ENCODE data around the gene ATP6V0A4.

Gene ATP6V0A4

DNA sequence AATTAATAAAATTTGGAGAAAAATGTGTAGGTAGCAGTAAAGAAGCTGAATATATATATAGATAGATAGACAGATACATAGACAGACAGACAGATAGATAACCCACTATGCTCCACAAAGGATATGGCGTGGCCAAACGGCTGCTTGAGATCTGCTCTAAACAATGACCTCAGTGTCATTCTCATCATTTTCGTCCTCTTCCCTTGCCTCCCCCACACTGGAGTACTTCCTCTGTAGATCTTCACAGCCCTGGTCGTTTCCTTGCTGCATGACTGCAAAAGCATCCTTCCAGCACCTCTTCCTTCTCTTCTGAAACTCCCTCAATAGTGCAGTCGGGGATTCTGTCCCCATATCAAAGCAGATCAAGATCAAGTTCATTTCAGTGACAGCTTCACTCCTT is 35.6 kb upstream of the ATP6V0A4 start:
- peaks cover 9 to 47% of the 10 kb centered on the region in 2 donors for H3K36me3 ChIP-seq (replicated peaks in 1 of 2; ENCODE audit: control insufficient read depth in 2 of 2, insufficient read depth in 2 of 2, low read length in 2 of 2)

DNA sequence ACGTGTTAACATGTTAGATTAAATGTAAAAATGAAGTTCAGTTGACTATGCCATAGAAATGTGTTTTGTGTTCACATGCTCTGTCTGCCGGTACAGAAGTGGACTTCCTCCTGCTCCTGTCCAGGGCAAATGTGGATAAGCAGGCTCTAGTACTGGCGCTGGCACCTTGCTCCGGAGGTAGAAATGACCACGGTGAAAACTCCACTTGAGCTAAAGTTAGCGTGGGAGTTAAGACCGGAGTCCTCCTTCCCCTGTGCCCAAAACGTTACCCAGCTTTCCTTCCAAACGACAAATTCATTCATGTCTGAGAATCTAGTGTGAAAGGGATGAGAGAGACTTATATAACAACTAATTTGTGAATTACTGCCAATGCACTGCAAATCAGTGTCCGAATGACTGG is 35.0 kb upstream of the ATP6V0A4 start:
- no peaks in the 10 kb centered on the region for H3K4me1 ChIP-seq (ENCODE audit: control insufficient read depth in 2 of 2, insufficient read depth in 1 of 2, low read depth in 1 of 2, low read length in 2 of 2)
- no peak overlapping the region for H2AFZ ChIP-seq (ENCODE audit: low read length)
- H3K4me2 ChIP-seq (ENCODE audit: insufficient read depth, low read length, poor library complexity, severe bottlenecking): no peak overlapping the region
- no peak overlapping the region for H4K8ac ChIP-seq (ENCODE audit: low read depth, low read length)
- H3K9ac ChIP-seq (ENCODE audit: low read depth, low read length, poor library complexity): no peak overlapping the region
- DNase-seq (ENCODE audit: low spot score): no peak
- H3K23ac ChIP-seq (ENCODE audit: low read depth, low read length, poor library complexity): no peak overlapping the region
- no peaks in the 10 kb centered on the region for H3K27me3 ChIP-seq (ENCODE audit: control insufficient read depth in 3 of 3, insufficient read depth in 3 of 3, low read depth in 1 of 3, low read length in 3 of 3)
- no peak overlapping the region for H3K18ac ChIP-seq (ENCODE audit: low read length)
- H3K27ac ChIP-seq (replicated peaks; ENCODE audit: low read length): no peak overlapping the region
- H2BK5ac ChIP-seq (ENCODE audit: low read length): no peak overlapping the region
- no peak overlapping the region for H3K4me3 ChIP-seq (ENCODE audit: low read length in 2 of 2)
- no peaks in the 10 kb centered on the region for H3K9me3 ChIP-seq (replicated peaks in 1 of 2; ENCODE audit: control insufficient read depth in 2 of 2, insufficient read depth in 1 of 2, low read depth in 1 of 2, low read length in 2 of 2)
- WGBS, 2 donors (ENCODE audit: extremely low coverage in 2 of 2, insufficient read length in 2 of 2, insufficient replicate concordance in 1 of 2): no CpG with 5 or more reads among the region's 10 CpGs
- no peak overlapping the region for H3K4ac ChIP-seq (ENCODE audit: low read length)
- H2BK12ac ChIP-seq (ENCODE audit: low read length): no peak overlapping the region
- no peak overlapping the region for H3K14ac ChIP-seq (ENCODE audit: low read length)
- H2AK5ac ChIP-seq (ENCODE audit: low read depth, low read length): no peak overlapping the region
- peaks cover 9 to 42% of the 10 kb centered on the region in 2 donors for H3K36me3 ChIP-seq (replicated peaks in 1 of 2; ENCODE audit: control insufficient read depth in 2 of 2, insufficient read depth in 2 of 2, low read length in 2 of 2)
- H3K79me1 ChIP-seq (ENCODE audit: low read depth, low read length): no peaks in the 10 kb centered on the region
- H2BK120ac ChIP-seq (ENCODE audit: low read depth, low read length): no peak overlapping the region
- H4K91ac ChIP-seq (ENCODE audit: low read depth, low read length, poor library complexity): no peak overlapping the region
- no peak overlapping the region for H2BK15ac ChIP-seq (ENCODE audit: low read length)

More for the DNA sequence above, 35.6 kb upstream of the ATP6V0A4 start:
- no peak for DNase-seq (ENCODE audit: low spot score)
- Histone ChIP-seq H4K8ac (ENCODE audit: low read depth, low read length) (no peak overlapping the region), H2BK5ac (ENCODE audit: low read length) (no peak overlapping the region), H3K27me3 (ENCODE audit: control insufficient read depth in 3 of 3, insufficient read depth in 3 of 3, low read depth in 1 of 3, low read length in 3 of 3) (no peaks in the 10 kb centered on the region), H2AK5ac (ENCODE audit: low read depth, low read length) (no peak overlapping the region), H3K4ac (ENCODE audit: low read length) (no peak overlapping the region), H3K9ac (ENCODE audit: low read depth, low read length, poor library complexity) (no peak overlapping the region), H2BK15ac (ENCODE audit: low read length) (no peak overlapping the region), H2BK12ac (ENCODE audit: low read length) (no peak overlapping the region), H3K23ac (ENCODE audit: low read depth, low read length, poor library complexity) (peak overlapping the region; percentile 5), H3K4me1 (ENCODE audit: control insufficient read depth in 2 of 2, insufficient read depth in 1 of 2, low read depth in 1 of 2, low read length in 2 of 2) (no peaks in the 10 kb centered on the region), H3K14ac (ENCODE audit: low read length) (no peak overlapping the region), H3K18ac (ENCODE audit: low read length) (no peak overlapping the region), H2BK120ac (ENCODE audit: low read depth, low read length) (no peak overlapping the region), H3K9me3 (replicated peaks in 1 of 2; ENCODE audit: control insufficient read depth in 2 of 2, insufficient read depth in 1 of 2, low read depth in 1 of 2, low read length in 2 of 2) (no peaks in the 10 kb centered on the region), H3K4me3 (ENCODE audit: low read length in 2 of 2) (no peak overlapping the region), H3K4me2 (ENCODE audit: insufficient read depth, low read length, poor library complexity, severe bottlenecking) (no peak overlapping the region), H2AFZ (ENCODE audit: low read length) (no peak overlapping the region), H3K27ac (replicated peaks; ENCODE audit: low read length) (no peak overlapping the region), H3K79me1 (ENCODE audit: low read depth, low read length) (no peaks in the 10 kb centered on the region), H4K91ac (ENCODE audit: low read depth, low read length, poor library complexity) (no peak overlapping the region)
- no CpG with 5 or more reads among the region's 5 CpGs for WGBS, 2 donors (ENCODE audit: extremely low coverage in 2 of 2, insufficient read length in 2 of 2, insufficient replicate concordance in 1 of 2)

DNA sequence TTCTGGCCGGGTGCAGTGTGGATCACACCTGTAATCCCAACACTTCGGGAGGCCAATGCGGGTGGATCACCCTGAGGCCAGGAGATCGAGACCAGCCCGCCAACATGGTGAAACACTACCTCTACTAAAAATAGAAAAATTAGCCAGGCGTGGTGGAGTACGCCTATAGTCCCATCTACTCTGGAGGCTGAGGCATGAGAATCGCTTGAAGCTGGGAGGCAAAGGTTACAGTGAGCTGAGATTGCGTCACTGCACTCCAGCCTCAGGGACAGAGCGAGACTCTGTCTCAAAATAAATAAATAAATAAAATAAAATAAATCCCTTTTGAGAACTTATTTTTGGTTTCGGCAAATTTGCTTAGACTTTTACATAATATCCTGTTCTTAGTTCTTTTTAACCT is 31.3 kb upstream of the ATP6V0A4 start:
- Histone ChIP-seq H4K8ac (ENCODE audit: low read depth, low read length) (no peak overlapping the region), H3K4me3 (ENCODE audit: low read length in 2 of 2) (no peak overlapping the region), H3K23ac (ENCODE audit: low read depth, low read length, poor library complexity) (no peak overlapping the region), H3K4ac (ENCODE audit: low read length) (no peak overlapping the region), H3K27ac (replicated peaks; ENCODE audit: low read length) (no peak overlapping the region), H3K4me1 (ENCODE audit: control insufficient read depth in 2 of 2, insufficient read depth in 1 of 2, low read depth in 1 of 2, low read length in 2 of 2) (no peaks in the 10 kb centered on the region), H3K79me1 (ENCODE audit: low read depth, low read length) (no peaks in the 10 kb centered on the region), H2BK120ac (ENCODE audit: low read depth, low read length) (no peak overlapping the region), H4K91ac (ENCODE audit: low read depth, low read length, poor library complexity) (no peak overlapping the region), H3K4me2 (ENCODE audit: insufficient read depth, low read length, poor library complexity, severe bottlenecking) (no peak overlapping the region), H2AFZ (ENCODE audit: low read length) (no peak overlapping the region), H3K14ac (ENCODE audit: low read length) (no peak overlapping the region), H3K27me3 (ENCODE audit: control insufficient read depth in 3 of 3, insufficient read depth in 3 of 3, low read depth in 1 of 3, low read length in 3 of 3) (no peaks in the 10 kb centered on the region), H3K18ac (ENCODE audit: low read length) (no peak overlapping the region), H2BK5ac (ENCODE audit: low read length) (no peak overlapping the region), H3K9ac (ENCODE audit: low read depth, low read length, poor library complexity) (no peak overlapping the region), H2BK15ac (ENCODE audit: low read length) (no peak overlapping the region), H3K36me3 (replicated peaks in 1 of 2; ENCODE audit: control insufficient read depth in 2 of 2, insufficient read depth in 2 of 2, low read length in 2 of 2) (peaks cover 0 to 6% of the 10 kb centered on the region in 2 donors), H2BK12ac (ENCODE audit: low read length) (no peak overlapping the region), H3K9me3 (replicated peaks in 1 of 2; ENCODE audit: control insufficient read depth in 2 of 2, insufficient read depth in 1 of 2, low read depth in 1 of 2, low read length in 2 of 2) (no peaks in the 10 kb centered on the region), H2AK5ac (ENCODE audit: low read depth, low read length) (no peak overlapping the region)
- no peak for DNase-seq (ENCODE audit: low spot score)
- no CpG with 5 or more reads among the region's 11 CpGs for WGBS, 2 donors (ENCODE audit: extremely low coverage in 2 of 2, insufficient read length in 2 of 2, insufficient replicate concordance in 1 of 2)

DNA sequence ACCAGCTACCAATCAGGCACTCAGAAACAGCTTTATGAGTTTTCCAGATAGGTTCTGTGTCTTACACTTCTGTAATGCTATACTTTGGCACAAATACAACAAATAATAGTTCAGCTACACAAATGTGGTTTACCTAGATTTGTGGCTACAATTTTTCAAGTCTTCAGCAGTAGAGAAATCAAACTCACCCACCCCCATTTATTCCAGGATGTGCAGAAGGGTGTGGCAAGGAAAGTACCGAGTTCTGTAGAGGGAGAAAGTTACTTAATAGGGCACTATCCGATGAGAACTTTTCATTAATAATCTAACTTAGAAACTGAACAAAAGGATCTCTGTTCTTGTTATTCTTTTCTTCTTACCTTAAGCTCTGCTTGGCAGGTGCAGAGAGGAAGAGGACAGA is 30.3 kb upstream of the ATP6V0A4 start:
- H3K79me1 ChIP-seq (ENCODE audit: low read depth, low read length): no peaks in the 10 kb centered on the region
- no peak overlapping the region for H2AFZ ChIP-seq (ENCODE audit: low read length)
- no peak overlapping the region for H3K23ac ChIP-seq (ENCODE audit: low read depth, low read length, poor library complexity)
- H3K14ac ChIP-seq (ENCODE audit: low read length): no peak overlapping the region
- no peak overlapping the region for H2BK12ac ChIP-seq (ENCODE audit: low read length)
- H3K9me3 ChIP-seq (replicated peaks in 1 of 2; ENCODE audit: control insufficient read depth in 2 of 2, insufficient read depth in 1 of 2, low read depth in 1 of 2, low read length in 2 of 2): no peaks in the 10 kb centered on the region
- no CpG with 5 or more reads among the region's 2 CpGs for WGBS, 2 donors (ENCODE audit: extremely low coverage in 2 of 2, insufficient read length in 2 of 2, insufficient replicate concordance in 1 of 2)
- H3K4me3 ChIP-seq (ENCODE audit: low read length in 2 of 2): no peak overlapping the region
- no peak overlapping the region for H4K8ac ChIP-seq (ENCODE audit: low read depth, low read length)
- H3K9ac ChIP-seq (ENCODE audit: low read depth, low read length, poor library complexity): no peak overlapping the region
- H3K4ac ChIP-seq (ENCODE audit: low read length): no peak overlapping the region
- no peak overlapping the region for H4K91ac ChIP-seq (ENCODE audit: low read depth, low read length, poor library complexity)
- no peaks in the 10 kb centered on the region for H3K4me1 ChIP-seq (ENCODE audit: control insufficient read depth in 2 of 2, insufficient read depth in 1 of 2, low read depth in 1 of 2, low read length in 2 of 2)
- H2BK5ac ChIP-seq (ENCODE audit: low read length): no peak overlapping the region
- H3K27ac ChIP-seq (replicated peaks; ENCODE audit: low read length): no peak overlapping the region
- H3K27me3 ChIP-seq (ENCODE audit: control insufficient read depth in 3 of 3, insufficient read depth in 3 of 3, low read depth in 1 of 3, low read length in 3 of 3): no peaks in the 10 kb centered on the region
- H2BK15ac ChIP-seq (ENCODE audit: low read length): no peak overlapping the region
- H3K4me2 ChIP-seq (ENCODE audit: insufficient read depth, low read length, poor library complexity, severe bottlenecking): no peak overlapping the region
- no peak overlapping the region for H3K18ac ChIP-seq (ENCODE audit: low read length)
- no peak overlapping the region for H2AK5ac ChIP-seq (ENCODE audit: low read depth, low read length)
- no peak for DNase-seq (ENCODE audit: low spot score)
- H2BK120ac ChIP-seq (ENCODE audit: low read depth, low read length): no peak overlapping the region
- peaks cover 0 to 3% of the 10 kb centered on the region in 2 donors for H3K36me3 ChIP-seq (replicated peaks in 1 of 2; ENCODE audit: control insufficient read depth in 2 of 2, insufficient read depth in 2 of 2, low read length in 2 of 2)
